Neural progenitor cell (in vitro differentiated cells): ENCODE measurements around the gene SMIM27.

Experiments used
- EZH2phosphoT487 ChIP-seq: fragments of 200-600 bp; sonication (generic); IDR thresholded peaks from 2 replicates; pipeline ENCODE4 v1.6.1; 2017; ENCODE audit warnings: antibody characterized with exemption
- TF ChIP-seq, protein P1 (sequence below): fragments of 200-600 bp; sonication (generic); IDR thresholded peaks from 2 replicates; pipeline ENCODE4 v1.5.1; 2017; ENCODE audit warnings: antibody characterized with exemption, mild to moderate bottlenecking

DNA sequence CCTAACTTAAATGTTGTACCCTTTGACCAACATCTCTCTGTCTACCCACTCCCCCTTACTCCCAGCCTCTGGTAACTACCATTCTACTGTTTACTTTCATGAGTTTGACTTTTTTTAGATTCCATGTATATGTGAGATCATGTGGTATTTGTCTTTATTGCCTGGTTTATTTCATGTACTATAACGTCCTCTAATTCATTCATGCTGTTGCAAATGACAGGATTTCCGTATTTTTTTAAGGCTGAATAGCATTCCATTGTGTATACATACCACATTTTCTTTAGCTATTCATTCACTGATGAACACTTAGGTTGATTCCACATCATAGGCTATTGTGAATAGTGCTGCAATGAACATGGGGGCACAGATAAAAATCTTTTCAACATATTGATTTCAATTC lies 32.7 kb downstream of the SMIM27 start:
- TF ChIP-seq EZH2phosphoT487 = no peak
- TF ChIP-seq, protein P1, sequence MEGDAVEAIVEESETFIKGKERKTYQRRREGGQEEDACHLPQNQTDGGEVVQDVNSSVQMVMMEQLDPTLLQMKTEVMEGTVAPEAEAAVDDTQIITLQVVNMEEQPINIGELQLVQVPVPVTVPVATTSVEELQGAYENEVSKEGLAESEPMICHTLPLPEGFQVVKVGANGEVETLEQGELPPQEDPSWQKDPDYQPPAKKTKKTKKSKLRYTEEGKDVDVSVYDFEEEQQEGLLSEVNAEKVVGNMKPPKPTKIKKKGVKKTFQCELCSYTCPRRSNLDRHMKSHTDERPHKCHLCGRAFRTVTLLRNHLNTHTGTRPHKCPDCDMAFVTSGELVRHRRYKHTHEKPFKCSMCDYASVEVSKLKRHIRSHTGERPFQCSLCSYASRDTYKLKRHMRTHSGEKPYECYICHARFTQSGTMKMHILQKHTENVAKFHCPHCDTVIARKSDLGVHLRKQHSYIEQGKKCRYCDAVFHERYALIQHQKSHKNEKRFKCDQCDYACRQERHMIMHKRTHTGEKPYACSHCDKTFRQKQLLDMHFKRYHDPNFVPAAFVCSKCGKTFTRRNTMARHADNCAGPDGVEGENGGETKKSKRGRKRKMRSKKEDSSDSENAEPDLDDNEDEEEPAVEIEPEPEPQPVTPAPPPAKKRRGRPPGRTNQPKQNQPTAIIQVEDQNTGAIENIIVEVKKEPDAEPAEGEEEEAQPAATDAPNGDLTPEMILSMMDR = no peak
